Stimulated activated CD4-positive, alpha-beta T cell treated with anti-CD3 and anti-CD28 coated beads, Interleukin-1b, Interleukin-23, amount 100 ng/mL, for 24 hours (primary cell): ENCODE results near the gene PPP4R2.

ENCODE experiments used
- DNase-seq, 4 experiments: peaks; one replicate each; pipeline ENCODE4 v3.0.0-alpha.2; 2020; ENCODE audit warnings: low read depth in 4 of 4, low spot score in 1 of 4

PPP4R2 gene

GRCh38 chr3:73108750-73109149 lies 112.1 kb downstream of the PPP4R2 start:
- DNase-seq = no peak

DNA sequence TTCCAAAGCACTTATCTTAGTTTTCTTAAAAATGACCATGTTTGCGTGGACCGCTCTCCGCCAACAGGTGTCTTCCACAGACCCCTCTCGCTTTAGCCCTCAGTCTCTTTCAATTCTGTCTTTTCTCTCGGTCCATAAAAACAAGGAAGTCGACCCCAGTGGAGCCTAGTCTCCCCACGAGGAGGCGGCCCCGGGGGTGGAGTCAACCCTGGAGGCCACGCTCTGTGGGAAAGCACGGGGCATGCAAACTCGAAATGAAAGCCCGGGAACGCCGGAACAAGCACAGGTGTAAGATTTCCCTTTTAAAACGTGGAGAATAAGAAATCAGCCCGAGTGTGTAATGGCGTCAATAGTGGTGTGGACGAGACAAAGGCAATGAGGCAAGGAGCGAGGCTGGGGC lies 113.9 kb downstream of the PPP4R2 start:
- no peak for DNase-seq

- DNase-seq = no peak
These were observed 118.1 kb downstream of the PPP4R2 start for GRCh38 chr3:73114711-73115110.

GRCh38 chr3:73115806-73116205 lies 119.2 kb downstream of the PPP4R2 start:
- DNase-seq = no peak
